Fibroblast of the aortic adventitia (primary cell): Measurements from ENCODE around the gene ASB3. TPM values are rescaled to one million over a fixed set of nuclear protein-coding genes. Genes with fewer than 3 reads are reported as not detected.

Experiments
- DNase-seq: peaks from one replicate; pipeline ENCODE4 v3.0.0-alpha.2; 2010; ENCODE audit warnings: low read depth
- H3K4me3 ChIP-seq: 2 replicates; pipeline ENCODE4 v1.5.1; 2011; ENCODE audit warnings: low read depth, mild to moderate bottlenecking, control low read depth, low read length, moderate library complexity
- total RNA-seq: library from RNA; depleted of rRNA; stranded (reverse); fragments of >200 nt; gene quantifications from 2 replicates; pipeline ENCODE4 v1.2.3, GENCODE V29; 2012; ENCODE audit warnings: low replicate concordance
- TF ChIP-seq, protein P1 (sequence below): IDR thresholded peaks from 2 replicates; pipeline ENCODE4 v1.5.1; 2011; ENCODE audit warnings: mild to moderate bottlenecking, low read length, control low read depth, inconsistent platforms; ENCODE audit not compliant: insufficient read depth

ASB3 gene
- total RNA-seq, 1 donor: 27.9 TPM

DNA sequence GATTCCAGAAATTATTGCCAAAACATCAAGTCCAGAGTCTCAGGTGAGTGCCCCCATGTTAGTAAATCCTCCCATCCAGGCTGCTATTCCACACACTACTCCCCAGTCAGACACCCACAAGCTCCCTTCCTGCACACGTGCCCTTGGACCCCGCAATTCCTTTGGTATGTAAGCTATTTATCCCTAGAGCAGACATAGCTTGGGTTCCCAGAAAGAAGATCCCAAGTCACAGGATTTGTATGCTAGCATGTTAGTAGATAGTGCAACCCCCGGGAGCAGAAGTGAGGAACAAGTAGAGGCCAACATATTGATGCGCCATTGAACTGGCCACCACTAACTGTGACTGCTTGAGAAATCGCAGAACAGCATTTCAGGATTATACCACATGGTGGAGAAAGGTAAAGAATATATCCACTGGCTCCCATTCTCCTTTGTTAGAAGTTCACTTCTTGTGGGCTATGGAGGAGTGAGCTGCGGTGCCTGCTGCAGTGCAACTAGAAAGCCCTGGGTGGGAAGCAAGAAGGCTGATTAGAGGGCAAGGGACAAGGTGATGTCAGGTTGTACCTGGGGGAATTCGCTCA, 156.6 kb downstream of the ASB3 start:
- DNase-seq: no peak
- TF ChIP-seq, protein P1, sequence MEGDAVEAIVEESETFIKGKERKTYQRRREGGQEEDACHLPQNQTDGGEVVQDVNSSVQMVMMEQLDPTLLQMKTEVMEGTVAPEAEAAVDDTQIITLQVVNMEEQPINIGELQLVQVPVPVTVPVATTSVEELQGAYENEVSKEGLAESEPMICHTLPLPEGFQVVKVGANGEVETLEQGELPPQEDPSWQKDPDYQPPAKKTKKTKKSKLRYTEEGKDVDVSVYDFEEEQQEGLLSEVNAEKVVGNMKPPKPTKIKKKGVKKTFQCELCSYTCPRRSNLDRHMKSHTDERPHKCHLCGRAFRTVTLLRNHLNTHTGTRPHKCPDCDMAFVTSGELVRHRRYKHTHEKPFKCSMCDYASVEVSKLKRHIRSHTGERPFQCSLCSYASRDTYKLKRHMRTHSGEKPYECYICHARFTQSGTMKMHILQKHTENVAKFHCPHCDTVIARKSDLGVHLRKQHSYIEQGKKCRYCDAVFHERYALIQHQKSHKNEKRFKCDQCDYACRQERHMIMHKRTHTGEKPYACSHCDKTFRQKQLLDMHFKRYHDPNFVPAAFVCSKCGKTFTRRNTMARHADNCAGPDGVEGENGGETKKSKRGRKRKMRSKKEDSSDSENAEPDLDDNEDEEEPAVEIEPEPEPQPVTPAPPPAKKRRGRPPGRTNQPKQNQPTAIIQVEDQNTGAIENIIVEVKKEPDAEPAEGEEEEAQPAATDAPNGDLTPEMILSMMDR: no peak
- no peak overlapping the region for H3K4me3 ChIP-seq

DNA sequence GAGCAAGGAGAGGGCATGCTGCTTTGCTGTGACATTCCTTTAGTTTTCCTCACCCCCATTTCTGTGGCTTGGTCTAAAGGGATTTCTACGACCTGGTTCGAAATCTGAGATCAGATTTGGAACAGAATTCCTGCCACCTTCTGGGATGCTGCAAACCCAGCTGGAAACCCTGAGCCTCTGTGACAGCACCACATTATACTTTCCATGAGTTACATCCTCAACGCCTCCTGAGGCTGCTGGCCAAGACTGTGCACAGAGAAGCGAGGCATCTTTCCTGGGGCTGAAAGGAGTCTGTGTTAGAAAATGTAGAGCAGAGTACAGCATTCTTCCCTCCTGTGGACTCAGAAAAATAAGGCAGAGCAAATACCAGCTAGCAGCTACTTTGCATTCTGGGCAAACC, 157.3 kb downstream of the ASB3 start:
- no peak overlapping the region for H3K4me3 ChIP-seq
- no peak for DNase-seq
- TF ChIP-seq, protein P1: no peak

DNA sequence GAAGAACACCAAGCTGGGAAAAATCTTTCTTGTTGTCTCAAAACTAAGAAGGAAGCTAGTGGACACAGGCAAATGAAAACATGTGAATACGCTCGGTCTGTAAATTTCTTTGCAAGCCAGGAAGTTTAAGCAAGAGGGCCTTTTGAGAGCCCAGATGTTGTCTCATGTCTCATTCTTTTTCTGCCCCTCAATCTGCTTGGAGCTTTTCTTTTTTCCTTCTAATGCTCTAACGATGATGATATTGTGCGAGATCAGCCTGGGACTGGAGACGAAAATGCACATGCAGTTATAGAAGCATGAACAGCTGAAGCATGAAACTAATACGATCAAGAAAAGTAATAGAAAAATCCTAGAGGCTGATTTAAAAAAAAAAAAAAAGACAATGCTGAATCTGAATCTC, 157.8 kb downstream of the ASB3 start:
- TF ChIP-seq, protein P1: no peak
- no peak overlapping the region for H3K4me3 ChIP-seq
- DNase-seq: no peak

DNA sequence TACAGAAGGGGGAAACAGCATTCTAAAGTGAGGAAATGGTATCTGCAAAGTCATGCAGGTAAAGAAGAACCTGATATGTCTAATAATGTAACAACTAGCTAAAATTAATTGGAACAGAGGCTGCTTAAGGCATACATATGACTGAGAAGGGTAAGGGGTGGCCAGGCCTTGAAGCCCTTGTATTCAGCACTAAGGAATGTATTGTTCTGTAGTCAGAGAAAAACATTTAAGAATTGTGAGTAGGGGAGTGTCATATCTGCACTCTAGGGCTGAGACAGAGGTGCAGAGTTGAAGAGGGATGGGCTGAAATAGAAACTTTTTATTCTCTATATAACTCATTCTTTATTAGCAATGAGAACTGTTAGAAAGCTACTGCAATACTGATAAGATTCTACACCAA, 164.6 kb downstream of the ASB3 start:
- no peak for DNase-seq
- TF ChIP-seq, protein P1: no peak

DNA sequence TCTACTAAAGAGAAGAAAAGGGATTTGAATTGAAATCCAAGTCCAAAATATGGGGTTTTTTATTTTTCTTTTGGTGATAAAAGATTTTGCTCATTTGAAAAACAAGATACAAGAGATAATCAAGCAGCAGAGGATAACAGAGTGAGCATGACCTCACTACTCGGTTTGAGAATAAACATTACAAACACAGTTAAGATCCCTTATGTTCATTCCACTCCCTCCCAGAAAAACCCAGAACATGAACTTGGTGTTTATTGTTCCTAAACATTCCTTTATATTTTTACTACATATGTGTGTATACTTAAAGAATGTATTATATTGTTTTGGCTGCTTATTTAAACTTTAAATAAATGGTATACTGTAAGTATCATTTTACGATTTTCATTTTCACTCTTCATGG, 165.8 kb downstream of the ASB3 start:
- no peak overlapping the region for H3K4me3 ChIP-seq
- no peak for DNase-seq
- TF ChIP-seq, protein P1: no peak

More for the DNA sequence above, 164.6 kb downstream of the ASB3 start:
- no peak overlapping the region for H3K4me3 ChIP-seq

Other genes starting within 250 kb of the ASB3 start
- gene CHAC2, start 19.1 kb downstream of the ASB3 start, total RNA-seq: 0.57 and 9.7 TPM in 2 replicates
- gene ERLEC1, start 91 bp upstream of the ASB3 start, total RNA-seq: 64.5 and 72.1 TPM in 2 replicates
- gene GPR75, start 73.0 kb upstream of the ASB3 start, total RNA-seq: 0.25 and 2.4 TPM in 2 replicates
- gene PSME4, start 184.0 kb upstream of the ASB3 start, total RNA-seq: 34.8 and 43.9 TPM in 2 replicates